SU-DHL-6 (cell line): ENCODE measurements around the gene SLC51A.

Experiments used
- H2AFZ ChIP-seq: fragments of 200-600 bp; sonication (generic); 2 replicates; pipeline ENCODE4 v1.6.1; 2014; ENCODE audit warnings: low read depth, mild to moderate bottlenecking, moderate library complexity, mixed read lengths, antibody characterized with exemption, low read length; ENCODE audit not compliant: severe bottlenecking
- H3F3A ChIP-seq: fragments of 200-600 bp; shearing (Covaris generic); 2 replicates; pipeline ENCODE4 v1.6.0; 2016; ENCODE audit warnings: antibody characterized with exemption, mild to moderate bottlenecking; ENCODE audit not compliant: insufficient read depth
- H3K27ac ChIP-seq: fragments of 200-600 bp; sonication (generic); 2 replicates; pipeline ENCODE4 v1.5.1; 2016; ENCODE audit warnings: low read depth, mild to moderate bottlenecking, low read length, moderate library complexity, mixed read lengths
- H3K27me3 ChIP-seq: fragments of 200-600 bp; sonication (generic), shearing (Covaris generic); 2 replicates; pipeline ENCODE4 v1.6.0; 2014; ENCODE audit warnings: mild to moderate bottlenecking, low read length
- H3K36me3 ChIP-seq: fragments of 200-600 bp; sonication (generic); 2 replicates; pipeline ENCODE4 v1.6.1; 2014; ENCODE audit warnings: mild to moderate bottlenecking, low read length, mixed read lengths
- H3K4me2 ChIP-seq: fragments of 300-600, 200-600 bp; shearing (Covaris generic), sonication (generic); 2 replicates; pipeline ENCODE4 v1.6.0; 2014; ENCODE audit warnings: low read length, low read depth, mild to moderate bottlenecking; ENCODE audit not compliant: poor library complexity, severe bottlenecking
- H3K4me3 ChIP-seq: fragments of 200-600 bp; sonication (generic); 2 replicates; pipeline ENCODE4 v1.5.1; 2014; ENCODE audit warnings: antibody characterized with exemption, low read length, mild to moderate bottlenecking, mixed read lengths; ENCODE audit not compliant: insufficient read depth, poor library complexity, severe bottlenecking
- H3K79me2 ChIP-seq: fragments of 200-600 bp; sonication (generic); 2 replicates; pipeline ENCODE4 v1.6.1; 2014; ENCODE audit warnings: mild to moderate bottlenecking, low read length, moderate library complexity; ENCODE audit not compliant: insufficient read depth
- H3K9ac ChIP-seq: fragments of 200-600 bp; sonication (generic); 2 replicates; pipeline ENCODE4 v1.7.0; 2014; ENCODE audit warnings: mild to moderate bottlenecking, low read length
- H3K9me2 ChIP-seq: fragments of 200-600 bp; sonication (generic); replicated peaks from 2 replicates; pipeline ENCODE4 v1.6.1; 2014; ENCODE audit warnings: low read length; ENCODE audit not compliant: insufficient read depth
- H3K9me3 ChIP-seq: fragments of 200-600 bp; sonication (generic); 2 replicates; pipeline ENCODE4 v1.6.1; 2014; ENCODE audit warnings: low read length, mixed read lengths; ENCODE audit not compliant: insufficient read depth
- H4K20me1 ChIP-seq: fragments of 200-600 bp; sonication (generic); 2 replicates; pipeline ENCODE4 v1.6.1; 2014; ENCODE audit warnings: low read depth, mild to moderate bottlenecking, antibody characterized with exemption, low read length, moderate library complexity, mixed read lengths
- CTCF ChIP-seq: fragments of 200-600 bp; sonication (generic); IDR thresholded peaks from one replicate; pipeline ENCODE4 v1.5.1; 2017; ENCODE audit warnings: antibody characterized with exemption, mild to moderate bottlenecking, low read length, moderate library complexity; ENCODE audit not compliant: insufficient read depth, poor library complexity, severe bottlenecking
- EZH2phosphoT487 ChIP-seq: fragments of 200-600 bp; sonication (generic), shearing (Covaris generic); conservative IDR thresholded peaks from 2 replicates; pipeline ENCODE4 v1.6.1; 2018; ENCODE audit warnings: mild to moderate bottlenecking, antibody characterized with exemption, low read length, moderate library complexity, mixed read lengths

Gene SLC51A

GRCh38 chr3:196186651-196187573 is 29.4 kb upstream of the SLC51A start:
- H3K9me2 ChIP-seq: no peaks in the 10 kb centered on the region
- no peak for TF ChIP-seq CTCF
- TF ChIP-seq EZH2phosphoT487: no peak
- H3K27ac ChIP-seq: no peak overlapping the region
- H3K9ac ChIP-seq: no peak overlapping the region
- no peak overlapping the region for H3K4me2 ChIP-seq
- no peaks in the 10 kb centered on the region for H3K9me3 ChIP-seq
- no peaks in the 10 kb centered on the region for H3K27me3 ChIP-seq
- H4K20me1 ChIP-seq: no peaks in the 10 kb centered on the region
- peak overlapping the region; percentile 85 for H2AFZ ChIP-seq
- no peaks in the 10 kb centered on the region for H3K79me2 ChIP-seq
- no peaks in the 10 kb centered on the region for H3K36me3 ChIP-seq
- H3K4me3 ChIP-seq: no peak overlapping the region
- no peaks in the 10 kb centered on the region for H3F3A ChIP-seq

GRCh38 chr3:196189566-196190347 is 26.6 kb upstream of the SLC51A start:
- H3K9ac ChIP-seq: no peak overlapping the region

GRCh38 chr3:196192036-196192523 is 24.3 kb upstream of the SLC51A start:
- Histone ChIP-seq H3K79me2 (no peaks in the 10 kb centered on the region), H3K4me3 (no peak overlapping the region), H3K27me3 (no peaks in the 10 kb centered on the region), H3K27ac (no peak overlapping the region), H3K4me2 (no peak overlapping the region), H4K20me1 (no peaks in the 10 kb centered on the region), H3K9ac (no peak overlapping the region), H2AFZ (no peak overlapping the region), H3K36me3 (no peaks in the 10 kb centered on the region), H3F3A (no peaks in the 10 kb centered on the region), H3K9me2 (no peaks in the 10 kb centered on the region), H3K9me3 (no peaks in the 10 kb centered on the region)
- TF ChIP-seq CTCF (no peak), EZH2phosphoT487 (no peak)

More at GRCh38 chr3:196189566-196190347, 26.6 kb upstream of the SLC51A start:
- Histone ChIP-seq H3K9me2 (no peaks in the 10 kb centered on the region), H2AFZ (no peak overlapping the region), H3K79me2 (no peaks in the 10 kb centered on the region), H3K9me3 (no peaks in the 10 kb centered on the region), H3K4me3 (no peak overlapping the region), H3K36me3 (no peaks in the 10 kb centered on the region), H3K27ac (no peak overlapping the region), H3K27me3 (no peaks in the 10 kb centered on the region), H3K4me2 (no peak overlapping the region), H4K20me1 (no peaks in the 10 kb centered on the region), H3F3A (no peaks in the 10 kb centered on the region)
- TF ChIP-seq CTCF (no peak), EZH2phosphoT487 (no peak)
